VCaP (cell line): ENCODE data around the gene ARHGAP27.

Experiments
- H3K27ac ChIP-seq: fragments of 450-650 bp; 2 replicates; pipeline ENCODE4 v1.5.1; 2017
- TF ChIP-seq, protein P1 (sequence below): fragments of 450-650 bp; conservative IDR thresholded peaks from 2 replicates; pipeline ENCODE4 v1.5.1; 2017; ENCODE audit warnings: mild to moderate bottlenecking, moderate library complexity

The ARHGAP27 gene

DNA sequence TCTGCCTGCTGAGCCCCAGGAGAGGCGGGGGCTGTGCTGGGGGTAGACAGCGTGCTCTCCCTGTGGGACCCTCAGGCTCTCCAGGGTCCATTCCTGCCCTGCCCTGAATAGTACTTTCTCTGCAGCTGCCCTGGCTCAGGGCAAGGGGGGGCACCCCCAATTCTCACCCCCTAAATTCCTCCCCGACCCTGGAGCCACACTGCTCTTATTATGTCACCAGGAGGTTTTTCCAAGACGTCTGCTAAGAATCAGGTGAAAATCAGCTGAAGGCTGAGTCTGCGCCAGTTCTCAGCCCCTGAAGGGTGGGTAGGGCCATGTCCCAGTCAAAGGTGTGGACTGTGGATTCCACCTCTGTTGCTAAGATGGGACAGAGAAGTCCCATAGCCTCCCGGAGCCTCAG is 66.0 kb downstream of the ARHGAP27 start:
- H3K27ac ChIP-seq = no peak overlapping the region
- TF ChIP-seq, protein P1, sequence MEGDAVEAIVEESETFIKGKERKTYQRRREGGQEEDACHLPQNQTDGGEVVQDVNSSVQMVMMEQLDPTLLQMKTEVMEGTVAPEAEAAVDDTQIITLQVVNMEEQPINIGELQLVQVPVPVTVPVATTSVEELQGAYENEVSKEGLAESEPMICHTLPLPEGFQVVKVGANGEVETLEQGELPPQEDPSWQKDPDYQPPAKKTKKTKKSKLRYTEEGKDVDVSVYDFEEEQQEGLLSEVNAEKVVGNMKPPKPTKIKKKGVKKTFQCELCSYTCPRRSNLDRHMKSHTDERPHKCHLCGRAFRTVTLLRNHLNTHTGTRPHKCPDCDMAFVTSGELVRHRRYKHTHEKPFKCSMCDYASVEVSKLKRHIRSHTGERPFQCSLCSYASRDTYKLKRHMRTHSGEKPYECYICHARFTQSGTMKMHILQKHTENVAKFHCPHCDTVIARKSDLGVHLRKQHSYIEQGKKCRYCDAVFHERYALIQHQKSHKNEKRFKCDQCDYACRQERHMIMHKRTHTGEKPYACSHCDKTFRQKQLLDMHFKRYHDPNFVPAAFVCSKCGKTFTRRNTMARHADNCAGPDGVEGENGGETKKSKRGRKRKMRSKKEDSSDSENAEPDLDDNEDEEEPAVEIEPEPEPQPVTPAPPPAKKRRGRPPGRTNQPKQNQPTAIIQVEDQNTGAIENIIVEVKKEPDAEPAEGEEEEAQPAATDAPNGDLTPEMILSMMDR = no peak

DNA sequence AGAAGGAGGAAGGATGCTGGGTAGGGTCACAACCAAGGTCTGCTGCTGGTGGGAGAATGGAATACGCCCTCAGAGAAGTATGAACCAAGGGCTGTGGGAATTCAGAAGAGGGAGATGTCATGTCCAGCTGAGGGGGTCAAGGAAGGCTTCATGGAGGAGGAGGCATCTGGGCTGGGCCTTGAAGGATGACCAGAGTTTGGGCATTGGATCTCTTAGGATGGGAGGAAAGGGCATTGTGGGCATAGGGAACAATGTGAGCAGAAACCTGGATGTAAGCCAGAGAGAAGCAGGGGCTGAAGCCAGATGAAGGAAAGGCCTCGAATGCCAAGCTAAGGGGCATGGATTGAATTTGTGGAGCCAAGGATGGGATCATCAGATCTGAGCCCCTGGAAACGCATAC is 66.6 kb downstream of the ARHGAP27 start:
- TF ChIP-seq, protein P1 = no peak
- no peak overlapping the region for H3K27ac ChIP-seq

DNA sequence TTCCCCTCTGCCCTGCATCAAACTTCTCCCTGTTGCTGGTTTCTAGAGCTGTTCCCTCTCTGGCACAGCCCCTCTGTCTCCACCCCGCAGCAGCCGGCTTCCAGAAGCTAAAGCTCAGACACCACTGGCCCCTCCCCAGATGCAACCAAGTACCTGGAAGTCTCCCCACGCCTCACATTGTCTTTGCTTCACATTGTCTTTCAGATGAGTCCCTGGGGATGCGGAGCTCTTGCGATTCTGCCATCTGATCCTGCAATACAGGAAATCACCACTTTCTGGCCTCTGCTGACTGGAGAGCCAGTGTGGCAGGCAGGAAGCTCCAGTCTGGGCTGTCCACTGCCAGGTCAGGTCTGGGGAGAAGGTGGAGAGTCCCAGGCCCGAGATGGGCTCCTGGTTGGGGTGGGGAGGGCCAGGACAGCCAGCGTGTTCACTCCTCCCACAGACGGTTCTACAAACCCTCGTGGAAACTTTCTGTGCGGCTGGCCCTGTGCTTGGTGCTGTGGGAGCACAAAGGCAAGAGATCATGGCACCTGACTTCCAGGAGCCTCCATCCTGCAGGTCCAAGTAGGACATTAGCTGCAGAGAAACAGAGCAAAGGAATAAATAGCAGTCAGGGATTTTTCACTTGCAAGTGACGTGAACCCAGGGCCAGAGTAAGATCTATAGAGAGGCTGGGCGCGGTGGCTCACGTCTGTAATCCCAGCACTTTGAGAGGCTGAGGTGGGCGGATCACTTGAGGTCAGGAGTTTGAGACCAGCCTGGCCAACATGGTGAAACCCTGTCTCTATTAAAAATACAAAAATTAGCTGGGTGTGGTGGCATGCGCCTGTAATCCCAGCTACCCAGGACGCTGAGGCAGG is 67.9 kb downstream of the ARHGAP27 start:
- TF ChIP-seq, protein P1 = no peak; the same call in 1 of the 2 replicates
- H3K27ac ChIP-seq = no peak overlapping the region

DNA sequence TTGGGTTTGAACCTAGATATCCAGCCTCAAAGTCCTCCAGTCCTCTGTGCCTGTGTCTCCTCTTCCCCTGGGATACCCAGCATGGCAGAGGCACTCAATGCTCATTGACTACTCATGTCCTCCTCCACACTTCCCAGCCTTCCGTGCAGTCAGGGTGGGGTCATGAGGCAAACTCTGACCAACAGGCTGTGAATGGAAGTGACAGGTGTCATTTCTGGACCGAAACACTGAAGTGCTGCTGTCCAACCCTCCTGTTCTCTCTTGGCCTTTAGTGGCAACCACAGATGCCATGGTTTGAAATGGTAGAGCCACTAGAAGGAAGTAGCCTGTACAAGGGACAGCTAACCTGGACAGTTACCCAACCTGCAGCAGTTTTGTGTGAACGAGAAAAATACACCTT is 69.2 kb downstream of the ARHGAP27 start:
- H3K27ac ChIP-seq = no peak overlapping the region

DNA sequence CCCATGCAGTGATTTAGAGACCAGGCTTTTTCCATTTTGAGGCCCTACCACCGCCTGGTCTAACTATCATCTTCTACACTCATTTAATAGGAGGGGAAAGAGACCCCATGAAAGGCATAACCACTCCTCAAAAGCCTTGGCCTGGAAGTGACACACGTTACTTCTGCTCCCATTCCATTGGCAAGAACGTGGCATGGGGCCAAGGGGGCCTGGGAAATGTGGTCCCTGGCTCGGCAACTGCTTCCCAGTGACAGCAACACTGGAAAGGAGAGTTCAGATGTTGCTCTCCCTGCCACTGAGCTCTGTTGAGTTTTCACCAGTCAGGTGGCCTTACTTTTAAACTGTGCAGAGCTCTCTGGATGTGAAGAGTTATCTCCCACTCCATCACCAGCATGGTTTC is 70.7 kb downstream of the ARHGAP27 start:
- no peak overlapping the region for H3K27ac ChIP-seq
- TF ChIP-seq, protein P1 = no peak

More for the DNA sequence above, 69.2 kb downstream of the ARHGAP27 start:
- TF ChIP-seq, protein P1 = no peak

DNA sequence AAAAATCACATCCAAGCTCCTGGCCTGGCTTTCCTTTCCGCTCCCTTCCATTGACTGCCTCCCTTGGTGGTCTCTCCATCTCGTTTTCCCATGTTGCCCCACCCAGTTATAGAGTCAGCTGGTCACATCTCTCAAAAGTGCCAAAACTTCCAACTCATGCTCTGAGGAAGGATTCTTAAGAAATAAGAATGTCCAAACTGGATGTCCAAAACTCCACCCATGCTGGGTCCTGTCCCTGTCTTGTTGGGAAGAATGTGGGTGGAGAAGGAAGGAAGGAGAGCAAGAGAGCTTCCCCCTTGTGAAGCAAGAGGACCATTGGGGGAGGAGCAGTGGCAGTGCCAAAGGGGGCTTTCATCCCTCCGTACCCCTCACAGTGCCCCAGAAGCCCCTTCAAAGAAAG is 71.2 kb downstream of the ARHGAP27 start:
- H3K27ac ChIP-seq = no peak overlapping the region
- TF ChIP-seq, protein P1 = no peak

DNA sequence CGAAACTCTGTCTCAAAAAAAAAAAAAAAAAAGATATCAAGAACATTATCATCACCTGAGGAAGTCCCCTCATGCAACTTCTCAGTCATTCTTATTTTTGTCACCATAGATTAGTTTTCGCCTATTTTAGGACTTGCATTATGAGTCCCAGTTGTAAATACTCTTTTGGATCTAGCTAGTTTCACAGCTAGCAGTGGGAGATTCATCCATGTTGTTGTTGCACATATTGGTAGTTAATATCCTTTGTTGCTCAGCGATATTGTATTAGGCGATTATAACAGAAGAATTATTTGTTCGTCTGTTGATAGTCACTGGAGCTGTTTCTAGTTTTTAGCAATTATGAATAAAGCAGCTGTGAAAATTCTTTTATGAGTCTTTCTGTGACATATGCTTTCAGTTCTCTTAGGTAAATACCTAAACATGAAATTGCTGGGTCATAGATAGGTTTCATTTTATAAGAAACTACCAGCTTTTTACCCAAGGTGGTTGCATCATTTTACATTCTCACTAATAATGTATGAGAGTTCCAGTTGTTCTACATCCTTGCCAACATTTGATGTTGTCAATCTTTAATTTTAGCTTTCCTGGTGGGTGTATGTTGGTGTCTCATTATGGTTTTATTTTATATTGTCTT is 75.2 kb downstream of the ARHGAP27 start:
- H3K27ac ChIP-seq = no peak overlapping the region
- TF ChIP-seq, protein P1 = no peak
